Measurements from ENCODE around the gene MYB.

MYB gene

GRCh38 chr6:135250234-135250633 lies 69.1 kb downstream of the MYB start:
- H3K4me3 ChIP-seq (ENCODE audit: low read depth, low read length) = no peak overlapping the region
- TF ChIP-seq CTCF (IDR thresholded peaks at IDR 0.05; ENCODE audit: control insufficient read depth, extremely low read depth, insufficient read depth) = no peak
- no peak for DNase-seq (ENCODE audit: low read depth)

DNA sequence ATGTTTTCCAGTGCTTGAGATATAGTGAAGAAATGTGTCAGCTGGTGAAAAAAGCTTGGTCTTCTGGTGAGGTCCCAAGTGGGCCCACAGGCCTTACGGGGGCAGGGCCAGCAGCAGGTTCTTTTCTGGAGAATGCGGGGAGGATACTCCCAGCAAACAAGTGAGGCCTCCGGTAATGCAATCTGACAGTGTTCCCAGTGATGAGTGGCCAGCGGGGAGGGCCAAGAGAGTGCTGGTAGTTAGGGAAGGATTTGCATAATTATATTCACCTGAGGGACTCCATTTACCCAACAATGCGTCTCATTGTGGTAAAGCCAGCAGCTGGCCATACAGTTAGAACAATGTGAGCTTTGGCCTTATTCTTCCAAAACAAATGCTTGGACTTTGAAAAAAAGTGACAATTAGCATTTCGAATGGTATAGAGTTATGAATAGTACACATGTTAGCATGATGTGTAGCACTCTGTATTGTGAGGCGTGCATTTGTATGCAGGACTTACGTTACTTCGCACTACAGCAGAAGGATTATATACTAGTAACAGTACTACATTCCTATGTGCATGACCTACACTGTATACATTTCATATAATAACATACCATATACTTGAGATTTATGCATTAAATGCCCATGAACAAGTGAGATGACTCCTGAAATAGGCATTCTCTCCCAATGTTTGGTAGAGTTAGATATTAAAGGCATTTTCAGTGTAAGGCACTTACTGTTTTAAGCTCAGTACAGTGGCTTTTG lies 69.8 kb downstream of the MYB start:
- H3K4me3 ChIP-seq (ENCODE audit: low read depth, low read length) = no peak overlapping the region
- TF ChIP-seq CTCF (IDR thresholded peaks at IDR 0.05; ENCODE audit: control insufficient read depth, extremely low read depth, insufficient read depth) = no peak
- no peak for DNase-seq (ENCODE audit: low read depth)

DNA sequence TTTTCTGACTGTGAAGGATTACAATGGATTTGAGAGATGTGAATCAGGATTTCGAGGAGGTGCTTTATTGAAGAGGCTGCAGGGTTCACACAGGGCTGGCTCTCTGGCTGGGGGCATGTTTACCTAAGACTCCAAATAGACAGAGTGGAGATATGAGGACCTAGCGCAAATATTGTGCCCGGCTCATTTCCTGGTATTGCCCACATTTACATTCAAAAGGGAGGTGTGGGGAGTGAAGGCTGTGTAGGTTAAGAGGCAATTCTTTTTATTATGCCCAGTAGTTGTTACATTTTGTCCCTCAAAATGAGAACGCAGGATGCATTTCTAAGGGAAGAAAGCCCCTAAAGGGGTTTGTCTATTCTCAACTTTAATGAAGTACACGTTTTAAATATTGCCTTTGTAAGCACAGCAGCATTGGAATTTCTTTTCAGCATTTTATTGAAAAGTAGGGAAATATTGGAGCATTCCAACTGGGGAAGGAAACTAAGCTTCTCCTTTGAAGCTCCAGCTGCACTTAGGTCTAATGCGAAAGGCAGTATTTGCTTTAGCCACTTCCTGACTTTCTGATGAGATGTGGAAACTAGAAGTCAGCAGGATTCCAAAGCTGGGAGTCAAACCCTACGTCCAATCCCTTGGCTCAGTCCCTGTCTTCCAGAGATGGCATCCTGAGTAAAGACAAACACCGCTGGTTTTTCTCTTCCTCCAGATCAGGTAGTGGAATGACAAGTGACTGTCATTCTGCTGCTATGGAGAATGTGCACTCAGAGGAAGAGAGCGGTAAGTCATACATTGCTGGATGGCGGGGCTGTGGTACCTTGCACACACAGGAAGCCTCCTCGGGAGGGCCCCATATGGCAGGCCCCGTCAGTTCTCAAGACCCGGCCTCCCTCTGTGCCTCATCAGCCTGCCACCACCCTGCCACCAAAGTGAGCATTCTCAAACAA lies 70.7 kb downstream of the MYB start:
- DNase-seq (ENCODE audit: low read depth) = peak; percentile 65
- no peak for TF ChIP-seq CTCF (IDR thresholded peaks at IDR 0.05; ENCODE audit: control insufficient read depth, extremely low read depth, insufficient read depth)
- no peak overlapping the region for H3K4me3 ChIP-seq (ENCODE audit: low read depth, low read length)

DNA sequence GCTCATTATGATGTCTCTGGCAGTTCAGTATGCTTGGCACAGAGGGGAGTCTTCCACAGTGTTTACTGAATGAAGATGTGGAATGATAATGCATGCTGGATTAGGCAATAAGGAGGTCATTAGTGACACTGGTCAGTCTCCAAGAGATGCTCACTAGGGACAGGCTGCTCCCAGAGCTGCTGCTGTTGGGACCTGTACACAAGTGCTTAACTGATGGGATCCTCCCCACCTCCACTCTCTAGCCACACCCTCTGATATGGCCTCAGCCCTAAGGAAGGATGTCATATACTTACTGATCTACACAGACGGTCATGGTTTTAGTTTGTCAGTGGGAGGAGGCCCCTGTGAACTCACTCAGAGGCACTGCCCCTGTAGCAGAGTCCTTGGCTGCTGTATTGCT lies 73.4 kb downstream of the MYB start:
- no peak overlapping the region for H3K4me3 ChIP-seq (ENCODE audit: low read depth, low read length)
- no peak for TF ChIP-seq CTCF (IDR thresholded peaks at IDR 0.05; ENCODE audit: control insufficient read depth, extremely low read depth, insufficient read depth)
- peak; percentile 85 for DNase-seq (ENCODE audit: low read depth)

GRCh38 chr6:135256866-135257265 lies 75.8 kb downstream of the MYB start:
- DNase-seq (ENCODE audit: low read depth) = no peak
- no peak overlapping the region for H3K4me3 ChIP-seq (ENCODE audit: low read depth, low read length)
- TF ChIP-seq CTCF (IDR thresholded peaks at IDR 0.05; ENCODE audit: control insufficient read depth, extremely low read depth, insufficient read depth) = no peak

DNA sequence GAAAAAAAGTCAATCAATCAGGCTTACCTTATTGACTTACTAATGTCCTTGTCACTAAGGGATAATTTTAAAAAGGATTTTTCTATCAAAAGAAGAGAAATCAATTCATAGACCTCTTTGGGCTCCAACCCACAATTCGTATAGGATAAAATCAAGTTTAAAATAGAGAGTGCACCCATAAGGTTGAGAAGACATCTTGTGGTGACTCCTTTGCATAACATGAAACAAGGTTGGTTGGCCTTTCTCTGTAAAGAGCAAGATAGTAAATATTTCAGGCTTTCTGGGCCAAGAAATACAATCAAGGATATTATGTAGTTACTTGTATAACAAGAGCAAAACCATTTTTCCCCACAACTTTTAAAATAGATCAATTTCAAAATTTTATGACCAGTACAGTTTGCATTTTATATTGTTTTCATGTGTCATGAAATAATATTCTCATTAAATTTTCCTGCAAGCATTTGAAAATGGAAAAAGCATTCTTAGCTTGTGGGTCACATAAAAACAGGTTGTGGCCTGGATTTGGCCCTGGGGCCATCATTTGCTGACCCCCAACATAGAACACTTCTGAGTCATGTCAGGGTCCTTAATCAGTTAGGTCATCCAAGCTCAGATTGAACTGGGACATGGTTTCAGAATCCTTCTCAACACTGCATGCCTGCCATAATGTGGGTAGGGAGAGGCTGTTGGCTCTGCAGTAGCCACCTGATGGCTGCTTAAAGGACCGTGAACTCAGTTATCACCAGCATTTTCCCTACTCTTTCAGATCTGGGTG lies 76.7 kb downstream of the MYB start:
- no peak overlapping the region for H3K4me3 ChIP-seq (ENCODE audit: low read depth, low read length)
- no peak for DNase-seq (ENCODE audit: low read depth)
- TF ChIP-seq CTCF (IDR thresholded peaks at IDR 0.05; ENCODE audit: control insufficient read depth, extremely low read depth, insufficient read depth) = peak; percentile 43

Data from LNCaP clone FGC (cell line).